ENCODE results near the gene IFT57. TPM values are rescaled to one million over a fixed set of nuclear protein-coding genes. Genes with fewer than 3 reads are reported as not detected.
"Not testable (repeated sequence)": the region's sequence is repeated elsewhere in the genome, so short reads cannot be mapped to it uniquely, and the experiment has no call there.

IFT57 gene
- total and polyA plus RNA-seq, 2 experiments from 2014 or later = 28.6 to 49.0 TPM

- H3K4me3 Mint-ChIP-seq; H3F3A ChIP-seq (replicated peaks; ENCODE audit: low read depth); H3K27me3 ChIP-seq (ENCODE audit: insufficient read depth); H3K4me1 ChIP-seq (ENCODE audit: insufficient read depth); H3K27ac ChIP-seq (ENCODE audit: low read depth); H3K4me3 ChIP-seq; H3K27me3 Mint-ChIP-seq (ENCODE audit: insufficient read depth, low read depth, poor library complexity); H3K79me2 ChIP-seq (replicated peaks; ENCODE audit: insufficient read depth); H3K9me2 ChIP-seq (ENCODE audit: insufficient read depth); H3K4me1 Mint-ChIP-seq; H3K9me3 Mint-ChIP-seq; H2AFZ ChIP-seq; H3K4me2 ChIP-seq; DNase-seq (ENCODE audit: low spot score); H4K20me1 ChIP-seq (replicated peaks; ENCODE audit: insufficient read depth); H3K27ac Mint-ChIP-seq; ATAC-seq; H3K36me3 Mint-ChIP-seq (ENCODE audit: low read depth); H3K36me3 ChIP-seq (ENCODE audit: insufficient read depth): not testable (repeated sequence)
These were observed 66.6 kb downstream of the IFT57 start for GRCh38 chr3:108155642-108156041.

DNA sequence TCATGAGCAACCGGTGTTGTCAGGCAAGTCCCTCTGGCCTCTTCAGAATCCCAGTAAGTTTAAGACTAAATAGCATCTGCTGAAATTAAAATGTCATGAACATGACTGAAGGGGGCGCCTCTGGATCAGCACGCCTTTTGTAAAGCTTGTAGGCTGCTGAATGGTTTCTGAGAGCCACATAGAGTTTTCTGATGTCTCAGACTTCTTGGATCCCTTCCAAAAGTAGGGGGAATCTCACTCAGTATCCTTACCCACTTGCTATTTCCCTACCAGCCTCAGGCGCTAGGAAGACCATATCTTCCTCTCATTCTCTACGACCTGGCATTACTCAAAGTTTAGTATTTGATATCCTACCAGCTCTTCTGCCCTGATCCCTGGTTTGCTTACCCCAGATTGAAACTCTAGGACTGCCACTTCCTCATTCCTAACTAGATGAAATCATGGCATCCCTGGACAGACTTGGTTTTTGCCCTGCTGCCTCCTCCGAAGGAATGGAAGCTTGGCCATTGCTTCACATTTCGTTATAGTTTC, 68.7 kb downstream of the IFT57 start:
- H3K4me1 Mint-ChIP-seq = peaks cover 8% of the 10 kb centered on the region; the same call in 1 of the 3 replicates
- TF ChIP-seq STAT1 (IDR thresholded peaks at IDR 0.05; ENCODE audit: unreplicated experiment) = no peak
- TF ChIP-seq, protein P1, sequence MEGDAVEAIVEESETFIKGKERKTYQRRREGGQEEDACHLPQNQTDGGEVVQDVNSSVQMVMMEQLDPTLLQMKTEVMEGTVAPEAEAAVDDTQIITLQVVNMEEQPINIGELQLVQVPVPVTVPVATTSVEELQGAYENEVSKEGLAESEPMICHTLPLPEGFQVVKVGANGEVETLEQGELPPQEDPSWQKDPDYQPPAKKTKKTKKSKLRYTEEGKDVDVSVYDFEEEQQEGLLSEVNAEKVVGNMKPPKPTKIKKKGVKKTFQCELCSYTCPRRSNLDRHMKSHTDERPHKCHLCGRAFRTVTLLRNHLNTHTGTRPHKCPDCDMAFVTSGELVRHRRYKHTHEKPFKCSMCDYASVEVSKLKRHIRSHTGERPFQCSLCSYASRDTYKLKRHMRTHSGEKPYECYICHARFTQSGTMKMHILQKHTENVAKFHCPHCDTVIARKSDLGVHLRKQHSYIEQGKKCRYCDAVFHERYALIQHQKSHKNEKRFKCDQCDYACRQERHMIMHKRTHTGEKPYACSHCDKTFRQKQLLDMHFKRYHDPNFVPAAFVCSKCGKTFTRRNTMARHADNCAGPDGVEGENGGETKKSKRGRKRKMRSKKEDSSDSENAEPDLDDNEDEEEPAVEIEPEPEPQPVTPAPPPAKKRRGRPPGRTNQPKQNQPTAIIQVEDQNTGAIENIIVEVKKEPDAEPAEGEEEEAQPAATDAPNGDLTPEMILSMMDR (conservative IDR thresholded peaks at IDR 0.05; ENCODE audit: low read depth in 2 of 2) = peak; percentile 75 to 81
- Histone ChIP-seq H3K36me3 (ENCODE audit: insufficient read depth) (no peaks in the 10 kb centered on the region), H3K27me3 (ENCODE audit: insufficient read depth) (no peaks in the 10 kb centered on the region), H3F3A (replicated peaks; ENCODE audit: low read depth) (no peaks in the 10 kb centered on the region), H3K9me2 (ENCODE audit: insufficient read depth) (no peaks in the 10 kb centered on the region), H2AFZ (peak overlapping the region; percentile 26; the same call in 1 of the 2 replicates), H3K27ac (ENCODE audit: low read depth) (no peak overlapping the region), H4K20me1 (replicated peaks; ENCODE audit: insufficient read depth) (no peaks in the 10 kb centered on the region), H3K4me1 (ENCODE audit: insufficient read depth) (no peaks in the 10 kb centered on the region), H3K79me2 (replicated peaks; ENCODE audit: insufficient read depth) (no peaks in the 10 kb centered on the region), H3K4me2 (no peak overlapping the region), H3K4me3 (no peak overlapping the region)
- no peaks in the 10 kb centered on the region for H3K9me3 Mint-ChIP-seq
- H3K36me3 Mint-ChIP-seq (ENCODE audit: low read depth) = no peaks in the 10 kb centered on the region
- ATAC-seq = peak; percentile 95
- H3K4me3 Mint-ChIP-seq = no peak overlapping the region
- DNase-seq (ENCODE audit: low spot score) = peak; percentile 88
- H3K27me3 Mint-ChIP-seq (ENCODE audit: insufficient read depth, low read depth, poor library complexity) = peaks cover 2% of the 10 kb centered on the region
- H3K27ac Mint-ChIP-seq = no peak overlapping the region

GRCh38 chr3:108152274-108152673, 70.0 kb downstream of the IFT57 start:
- no peaks in the 10 kb centered on the region for H3K79me2 ChIP-seq (replicated peaks; ENCODE audit: insufficient read depth)
- H3F3A ChIP-seq (replicated peaks; ENCODE audit: low read depth) = no peaks in the 10 kb centered on the region
- H3K4me3 ChIP-seq = no peak overlapping the region
- ATAC-seq (no peak), DNase-seq (ENCODE audit: low spot score) (no peak)
- Mint-ChIP-seq H3K27ac (no peak overlapping the region), H3K27me3 (ENCODE audit: insufficient read depth, low read depth, poor library complexity) (peaks cover 2% of the 10 kb centered on the region), H3K4me3 (no peak overlapping the region), H3K9me3 (no peaks in the 10 kb centered on the region), H3K36me3 (ENCODE audit: low read depth) (no peaks in the 10 kb centered on the region), H3K4me1 (peaks cover 8% of the 10 kb centered on the region; the same call in 1 of the 3 replicates)
- H3K27ac ChIP-seq (ENCODE audit: low read depth) = no peak overlapping the region
- H3K27me3 ChIP-seq (ENCODE audit: insufficient read depth) = no peaks in the 10 kb centered on the region
- H2AFZ ChIP-seq = no peak overlapping the region
- no peaks in the 10 kb centered on the region for H3K4me1 ChIP-seq (ENCODE audit: insufficient read depth)
- H3K36me3 ChIP-seq (ENCODE audit: insufficient read depth) = no peaks in the 10 kb centered on the region
- no peaks in the 10 kb centered on the region for H3K9me2 ChIP-seq (ENCODE audit: insufficient read depth)
- no peaks in the 10 kb centered on the region for H4K20me1 ChIP-seq (replicated peaks; ENCODE audit: insufficient read depth)
- H3K4me2 ChIP-seq = no peak overlapping the region
- no peak for TF ChIP-seq STAT1 (IDR thresholded peaks at IDR 0.05; ENCODE audit: unreplicated experiment)
- TF ChIP-seq, protein P2, sequence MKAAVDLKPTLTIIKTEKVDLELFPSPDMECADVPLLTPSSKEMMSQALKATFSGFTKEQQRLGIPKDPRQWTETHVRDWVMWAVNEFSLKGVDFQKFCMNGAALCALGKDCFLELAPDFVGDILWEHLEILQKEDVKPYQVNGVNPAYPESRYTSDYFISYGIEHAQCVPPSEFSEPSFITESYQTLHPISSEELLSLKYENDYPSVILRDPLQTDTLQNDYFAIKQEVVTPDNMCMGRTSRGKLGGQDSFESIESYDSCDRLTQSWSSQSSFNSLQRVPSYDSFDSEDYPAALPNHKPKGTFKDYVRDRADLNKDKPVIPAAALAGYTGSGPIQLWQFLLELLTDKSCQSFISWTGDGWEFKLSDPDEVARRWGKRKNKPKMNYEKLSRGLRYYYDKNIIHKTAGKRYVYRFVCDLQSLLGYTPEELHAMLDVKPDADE (IDR thresholded peaks at IDR 0.05) = no peak
- no peak for TF ChIP-seq REST (IDR thresholded peaks at IDR 0.05; ENCODE audit: unreplicated experiment)
- TF ChIP-seq ZNF331 (CRISPR knock-in tag; IDR thresholded peaks at IDR 0.05; ENCODE audit: low read depth) = no peak
- TF ChIP-seq JUNB (IDR thresholded peaks at IDR 0.05; ENCODE audit: unreplicated experiment) = no peak
- TF ChIP-seq EZH2 (IDR thresholded peaks at IDR 0.05; ENCODE audit: low read depth, unreplicated experiment) = no peak
- no peak for TF ChIP-seq POLR2AphosphoS5 (IDR thresholded peaks at IDR 0.05; ENCODE audit: low read depth)
- TF ChIP-seq NANOG (IDR thresholded peaks at IDR 0.05; ENCODE audit: borderline replicate concordance) = no peak

Data from GM23338 (cell line).